ENCODE results near the gene CD5L.

GRCh38 chr1:157820299-157820698, 21.3 kb downstream of the CD5L start:
- TF ChIP-seq CTCF (IDR thresholded peaks at IDR 0.05; ENCODE audit: poor library complexity, severe bottlenecking) (no peak), REST (IDR thresholded peaks at IDR 0.05; ENCODE audit: borderline replicate concordance) (no peak), EZH2 (IDR thresholded peaks at IDR 0.05; ENCODE audit: borderline replicate concordance, insufficient read depth, low read length, poor library complexity, severe bottlenecking) (no peak), POLR2AphosphoS5 (IDR thresholded peaks at IDR 0.05) (no peak), RAD21 (conservative IDR thresholded peaks at IDR 0.05) (no peak), TAF1 (IDR thresholded peaks at IDR 0.05; ENCODE audit: low read depth) (no peak)

Data from neural cell (in vitro differentiated cells).